GM18499 (cell line): Measurements from ENCODE around the gene LDHAL6B.
"Not testable (repeated sequence)": the region's sequence is repeated elsewhere in the genome, so short reads cannot be mapped to it uniquely, and the experiment has no call there.

ENCODE experiments used
- ATAC-seq: cut with Tn5 transposase; IDR thresholded peaks from one replicate; pipeline ENCODE4 v1.9.1; 2021; ENCODE audit warnings: moderate number of reproducible peaks; ENCODE audit not compliant: insufficient read depth, unreplicated experiment

Gene LDHAL6B

GRCh38 chr15:59206623-59207183, at the start of gene LDHAL6B:
LDHAL6B (plus strand) TSS chr15:59206843; CDS start chr15:59206941, 98 bp downstream.
- ATAC-seq, result no peak

- no peak for ATAC-seq
These were observed 49.2 kb upstream of the LDHAL6B start for GRCh38 chr15:59157396-59157795.

- ATAC-seq, result no peak
These were observed 48.6 kb upstream of the LDHAL6B start for GRCh38 chr15:59157840-59158700.

GRCh38 chr15:59158701-59159034, 48.0 kb upstream of the LDHAL6B start:
- ATAC-seq, result no peak

GRCh38 chr15:59159210-59159609, 47.4 kb upstream of the LDHAL6B start:
- ATAC-seq, result no peak

GRCh38 chr15:59160880-59161593, 45.6 kb upstream of the LDHAL6B start:
- no peak for ATAC-seq

GRCh38 chr15:59162080-59162479, 44.6 kb upstream of the LDHAL6B start:
- ATAC-seq, result not testable (repeated sequence)

- ATAC-seq, result no peak
These were observed 40.9 kb upstream of the LDHAL6B start for GRCh38 chr15:59165726-59166125.

GRCh38 chr15:59166166-59166565, 40.5 kb upstream of the LDHAL6B start:
- no peak for ATAC-seq

GRCh38 chr15:59166601-59167265, 39.9 kb upstream of the LDHAL6B start:
- ATAC-seq, result no peak

GRCh38 chr15:59168536-59168935, 38.1 kb upstream of the LDHAL6B start:
- no peak for ATAC-seq

- ATAC-seq, result no peak
These were observed 37.4 kb upstream of the LDHAL6B start for GRCh38 chr15:59169251-59169708.

- ATAC-seq, result no peak
These were observed 36.2 kb upstream of the LDHAL6B start for GRCh38 chr15:59170295-59171066.

GRCh38 chr15:59171067-59171397, 35.6 kb upstream of the LDHAL6B start:
- no peak for ATAC-seq

- no peak for ATAC-seq
These were observed 34.2 kb upstream of the LDHAL6B start for GRCh38 chr15:59172289-59172901.

- no peak for ATAC-seq
These were observed 33.4 kb upstream of the LDHAL6B start for GRCh38 chr15:59173194-59173593.

GRCh38 chr15:59174151-59174834, 32.4 kb upstream of the LDHAL6B start:
- ATAC-seq, result no peak

- ATAC-seq, result no peak
These were observed 31.5 kb upstream of the LDHAL6B start for GRCh38 chr15:59174835-59175831.
